HG02623 (cell line): ENCODE data around the gene LRRIQ1.
A peak's percentile ranks its signal among the peaks of the same experiment; 100 is the strongest.

ENCODE experiments used
- ATAC-seq: cut with Tn5 transposase; IDR thresholded peaks from one replicate; pipeline ENCODE4 v1.9.1; 2021; ENCODE audit warnings: moderate library complexity; ENCODE audit not compliant: unreplicated experiment

Gene LRRIQ1

GRCh38 chr12:85057370-85057963 lies 21.3 kb downstream of the LRRIQ1 start:
- ATAC-seq: peak; percentile 92

DNA sequence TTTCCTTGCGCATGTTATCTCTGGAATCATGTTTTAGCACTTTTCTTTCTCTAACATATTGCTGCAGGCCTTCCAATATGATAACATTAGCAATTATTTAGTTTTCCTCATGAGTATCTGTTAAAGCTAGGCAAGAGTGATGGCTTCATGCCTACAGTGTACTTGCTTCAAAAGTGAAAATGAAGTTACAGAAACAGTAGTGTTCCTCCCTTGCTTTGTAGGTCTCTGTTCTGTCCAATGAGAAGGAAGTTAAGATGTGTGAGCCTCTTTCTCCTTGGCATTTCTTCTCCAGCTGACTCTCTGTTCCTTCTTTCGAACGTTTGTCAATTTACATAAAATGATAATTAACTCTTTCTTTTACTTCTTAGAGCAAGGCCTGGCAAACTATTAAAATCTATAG lies 22.2 kb downstream of the LRRIQ1 start:
- no peak for ATAC-seq

GRCh38 chr12:85059594-85059993 lies 23.4 kb downstream of the LRRIQ1 start:
- ATAC-seq: no peak

- ATAC-seq: no peak
These were observed 24.8 kb downstream of the LRRIQ1 start for GRCh38 chr12:85060916-85061315.

GRCh38 chr12:85065837-85066482 lies 29.8 kb downstream of the LRRIQ1 start:
- ATAC-seq: no peak

DNA sequence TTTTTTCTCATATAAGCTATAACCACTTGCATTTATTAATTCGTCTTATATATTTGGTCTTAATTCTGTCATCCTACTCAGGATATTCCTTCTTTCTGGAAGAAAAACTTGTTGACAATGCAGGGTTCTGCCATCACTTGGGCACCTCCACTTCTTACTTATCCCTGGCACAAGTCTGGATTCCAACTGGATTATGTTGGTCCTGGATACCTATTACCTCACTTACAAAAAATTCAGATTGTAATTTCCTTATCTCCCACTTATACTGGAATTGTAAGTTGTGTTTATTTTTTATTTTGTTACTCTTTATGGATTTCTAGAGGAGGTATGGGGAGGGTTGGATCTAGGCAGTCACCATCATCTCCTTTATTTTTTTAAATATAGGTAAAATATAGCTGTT lies 36.7 kb downstream of the LRRIQ1 start:
- ATAC-seq: no peak

DNA sequence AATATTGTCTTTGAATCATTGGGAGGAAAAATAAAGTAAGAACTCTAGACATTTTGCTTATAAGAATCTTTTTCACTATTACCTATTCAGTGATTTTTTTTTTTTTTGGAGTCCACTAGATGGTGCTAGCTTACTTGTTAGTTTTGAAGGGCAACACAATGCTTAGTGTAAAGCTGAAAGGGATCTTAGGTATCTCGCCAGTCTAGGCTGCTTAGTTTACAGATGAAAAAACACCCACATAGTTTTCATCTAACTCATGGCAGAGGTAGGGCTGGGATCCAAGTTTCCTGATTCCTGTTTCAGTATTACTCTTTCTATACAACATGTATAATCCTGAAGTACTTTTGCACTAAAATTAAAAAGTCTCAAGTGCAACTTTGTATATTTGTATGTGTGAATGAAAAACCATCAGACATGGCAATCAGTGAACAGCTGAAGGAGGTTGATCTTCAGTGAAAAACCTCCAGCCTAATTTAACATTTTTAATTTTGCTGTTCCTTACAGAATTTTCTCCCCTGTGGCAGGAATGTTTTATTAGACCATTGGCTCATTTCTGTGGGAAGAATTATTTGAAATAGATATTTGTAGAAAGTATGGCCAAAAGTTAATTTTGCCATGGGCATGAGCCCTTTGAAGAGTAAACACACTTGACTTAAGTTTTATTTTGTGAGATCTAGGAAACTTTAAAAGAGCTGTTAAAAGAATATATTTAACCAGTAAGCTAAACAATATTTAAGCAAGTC lies 40.7 kb downstream of the LRRIQ1 start:
- peak; percentile 68 for ATAC-seq

GRCh38 chr12:85085066-85085465 lies 48.9 kb downstream of the LRRIQ1 start:
- ATAC-seq: no peak

DNA sequence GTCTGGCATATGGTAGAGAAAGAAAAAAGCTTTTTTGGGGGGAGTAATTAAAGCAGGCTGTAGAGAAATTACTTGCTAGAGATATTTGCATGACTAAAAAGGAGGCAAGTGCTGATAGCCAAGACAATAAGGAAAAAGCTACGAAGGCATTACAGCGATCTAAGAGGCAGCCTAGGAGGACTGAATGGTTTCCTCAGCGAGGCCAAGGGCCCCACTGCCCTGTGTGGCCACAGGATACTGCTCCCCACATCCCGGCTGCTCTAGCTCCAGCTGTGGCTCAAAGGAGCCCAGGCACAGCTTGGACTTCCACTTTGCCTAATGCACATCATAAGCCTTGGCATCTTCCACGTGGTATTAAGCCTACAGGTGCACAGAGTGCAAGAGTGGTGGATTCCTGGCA lies 53.6 kb downstream of the LRRIQ1 start:
- ATAC-seq: no peak

DNA sequence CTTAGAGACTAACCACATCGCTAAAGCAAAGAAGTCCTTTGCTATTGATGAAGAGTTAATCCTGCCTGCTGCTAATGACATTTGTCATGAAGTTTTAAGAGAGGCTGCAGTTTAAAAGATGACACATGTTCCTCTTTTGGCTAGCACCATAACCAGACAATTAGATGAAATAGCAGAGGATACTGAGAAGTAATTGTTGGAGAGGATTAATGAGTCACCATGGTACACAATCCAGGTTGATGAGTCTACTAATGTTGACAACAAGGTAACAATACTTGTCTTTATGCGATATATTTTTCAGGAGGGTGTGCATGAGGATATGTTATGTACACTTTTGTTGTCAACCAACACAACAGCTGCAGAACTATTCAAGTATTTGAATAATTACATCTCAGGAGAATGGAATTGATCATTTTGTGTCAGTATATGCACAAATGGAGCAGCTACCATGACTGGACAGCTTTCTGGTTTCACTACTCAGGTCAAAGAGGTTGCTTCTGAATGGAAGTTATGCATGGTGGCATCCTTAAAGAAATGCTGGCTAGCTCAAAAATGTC lies 56.7 kb downstream of the LRRIQ1 start:
- ATAC-seq: no peak

- ATAC-seq: no peak
These were observed 59.4 kb downstream of the LRRIQ1 start for GRCh38 chr12:85095501-85095900.

- ATAC-seq: no peak
These were observed 94.5 kb downstream of the LRRIQ1 start for GRCh38 chr12:85130646-85131045.

DNA sequence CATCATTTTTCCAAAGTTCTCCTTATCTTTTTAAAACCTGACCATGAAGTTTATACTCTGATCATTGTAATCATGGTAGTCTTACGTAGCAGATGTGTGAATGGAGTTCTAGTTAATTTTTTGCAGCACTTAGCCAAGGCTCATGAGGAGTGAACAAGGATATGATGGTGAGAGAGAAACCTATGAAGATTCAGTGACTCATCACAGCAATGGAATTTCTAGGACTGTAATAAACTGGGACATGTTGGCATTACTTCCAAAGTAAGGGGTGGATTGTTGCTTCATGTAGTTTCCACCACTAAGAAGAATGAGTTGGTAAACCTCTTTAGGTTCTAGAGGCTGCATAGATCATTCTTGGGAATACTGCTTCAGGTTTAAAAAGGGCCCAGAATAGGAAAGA lies 102.7 kb downstream of the LRRIQ1 start:
- no peak for ATAC-seq

DNA sequence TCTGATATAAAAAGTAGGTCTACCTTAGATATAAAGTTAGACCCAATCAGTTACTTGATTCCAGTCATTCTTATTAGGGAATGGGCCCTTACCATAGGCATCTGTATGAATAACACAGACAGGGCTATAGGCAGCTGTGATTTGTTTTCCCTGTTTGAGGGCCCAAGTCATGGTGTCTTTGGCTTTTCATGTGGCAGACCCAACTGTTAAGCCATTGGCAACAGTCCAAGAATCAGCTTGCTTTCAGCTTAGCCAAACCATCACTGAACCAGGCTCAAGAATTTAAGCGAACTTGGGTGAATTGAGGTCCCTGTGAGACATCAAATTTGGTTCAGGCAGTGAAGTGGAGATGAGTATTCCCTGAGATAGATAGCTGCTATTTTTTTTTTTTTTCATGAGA lies 111.2 kb downstream of the LRRIQ1 start:
- no peak for ATAC-seq

DNA sequence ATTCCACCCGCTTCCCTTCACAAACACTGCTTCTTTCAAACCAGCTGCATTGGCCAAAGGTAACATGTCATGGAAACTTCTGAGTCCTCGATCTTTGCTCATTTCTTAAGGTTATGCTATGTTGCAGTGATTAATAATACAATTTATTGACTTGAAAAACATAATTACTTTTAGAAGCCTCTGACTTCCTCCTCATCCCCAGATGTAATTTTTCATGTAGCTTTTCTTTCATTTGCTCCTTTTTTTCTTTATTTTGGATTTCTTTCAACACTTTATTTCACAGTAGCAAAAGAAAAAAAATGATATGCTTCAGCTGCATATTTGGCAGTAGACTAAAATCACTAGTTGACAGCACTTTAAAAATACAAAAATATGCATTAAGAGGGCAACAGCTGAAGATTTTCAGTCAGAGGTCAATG lies 116.2 kb downstream of the LRRIQ1 start:
- ATAC-seq: no peak

- no peak for ATAC-seq
These were observed 119.6 kb downstream of the LRRIQ1 start for GRCh38 chr12:85155791-85156190.

GRCh38 chr12:85156569-85156968 lies 120.4 kb downstream of the LRRIQ1 start:
- no peak for ATAC-seq

DNA sequence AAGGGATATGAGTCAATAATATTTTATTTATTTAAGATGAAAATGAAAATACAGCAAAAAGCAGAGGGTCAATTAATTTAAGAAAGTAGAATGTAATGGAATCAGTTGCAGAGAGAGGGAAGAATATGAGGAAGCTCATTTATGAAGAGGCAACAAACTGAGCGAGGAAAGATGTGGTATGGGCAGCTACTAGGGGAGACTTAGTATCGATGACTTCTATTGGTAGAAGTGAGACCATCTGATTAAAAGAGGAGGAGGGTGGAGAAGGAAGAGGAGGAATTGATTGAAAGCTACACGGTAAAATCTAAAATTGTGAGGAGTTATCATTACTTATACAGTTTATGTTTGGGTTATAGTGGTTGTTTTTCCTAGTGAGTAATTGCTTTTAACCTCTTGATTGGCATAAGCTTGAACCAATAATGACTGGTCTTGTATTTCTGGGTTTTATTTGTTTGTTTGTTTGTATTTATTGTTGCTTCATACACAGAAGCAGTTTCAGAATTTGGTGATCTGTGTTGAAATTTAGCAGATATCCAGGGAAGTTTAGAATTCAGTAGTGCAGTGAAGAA lies 121.0 kb downstream of the LRRIQ1 start:
- ATAC-seq: no peak

- ATAC-seq: no peak
These were observed 127.7 kb downstream of the LRRIQ1 start for GRCh38 chr12:85163752-85164321.

DNA sequence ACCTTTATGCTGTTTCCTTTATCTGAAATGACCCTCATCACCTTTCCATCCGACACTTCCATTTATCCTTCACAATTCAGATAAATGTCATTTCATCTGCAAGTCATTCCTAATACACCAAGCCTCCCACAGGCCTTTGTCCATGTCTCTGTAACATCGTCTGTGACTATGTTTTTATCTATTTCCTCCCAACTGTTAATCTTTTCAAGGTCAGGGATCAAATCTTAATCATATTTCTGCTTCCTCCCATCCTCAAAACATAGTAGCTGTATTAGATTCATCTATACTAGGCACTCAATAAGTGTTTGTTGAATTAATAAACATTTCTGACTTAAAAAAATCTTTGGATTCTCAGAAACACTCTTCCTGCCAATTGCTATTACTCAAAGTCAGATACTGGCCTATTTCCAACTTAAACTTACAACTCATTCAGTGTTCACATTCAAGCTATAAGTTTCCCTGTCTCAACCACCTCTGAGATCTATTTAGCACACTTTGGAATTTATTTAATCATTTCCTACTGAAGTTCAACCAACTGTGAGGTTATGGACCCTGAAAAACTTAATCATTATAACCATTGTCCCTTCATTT lies 143.6 kb downstream of the LRRIQ1 start:
- ATAC-seq: no peak

DNA sequence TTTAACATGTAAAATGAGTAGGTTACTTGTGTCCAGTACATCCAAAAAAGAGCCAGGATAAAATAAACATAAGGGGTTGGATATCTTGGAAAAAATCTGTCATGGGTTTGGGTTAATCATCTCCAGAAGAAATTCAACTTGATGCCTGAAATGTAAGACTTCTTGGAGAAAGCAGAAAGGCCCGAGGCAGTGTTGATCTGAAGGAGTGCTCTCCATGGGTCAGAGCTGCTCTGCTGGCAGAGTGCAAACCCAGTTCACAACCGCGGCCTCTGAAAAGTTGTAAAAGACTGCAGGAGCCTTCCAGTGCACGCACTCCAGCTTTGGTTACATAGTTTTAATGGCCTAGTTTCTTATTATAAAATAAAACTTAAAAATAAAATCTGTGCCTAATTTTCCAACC lies 146.5 kb downstream of the LRRIQ1 start:
- no peak for ATAC-seq
